ENCODE results near the gene UTS2B.

The UTS2B gene, protein sequence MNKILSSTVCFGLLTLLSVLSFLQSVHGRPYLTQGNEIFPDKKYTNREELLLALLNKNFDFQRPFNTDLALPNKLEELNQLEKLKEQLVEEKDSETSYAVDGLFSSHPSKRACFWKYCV

DNA sequence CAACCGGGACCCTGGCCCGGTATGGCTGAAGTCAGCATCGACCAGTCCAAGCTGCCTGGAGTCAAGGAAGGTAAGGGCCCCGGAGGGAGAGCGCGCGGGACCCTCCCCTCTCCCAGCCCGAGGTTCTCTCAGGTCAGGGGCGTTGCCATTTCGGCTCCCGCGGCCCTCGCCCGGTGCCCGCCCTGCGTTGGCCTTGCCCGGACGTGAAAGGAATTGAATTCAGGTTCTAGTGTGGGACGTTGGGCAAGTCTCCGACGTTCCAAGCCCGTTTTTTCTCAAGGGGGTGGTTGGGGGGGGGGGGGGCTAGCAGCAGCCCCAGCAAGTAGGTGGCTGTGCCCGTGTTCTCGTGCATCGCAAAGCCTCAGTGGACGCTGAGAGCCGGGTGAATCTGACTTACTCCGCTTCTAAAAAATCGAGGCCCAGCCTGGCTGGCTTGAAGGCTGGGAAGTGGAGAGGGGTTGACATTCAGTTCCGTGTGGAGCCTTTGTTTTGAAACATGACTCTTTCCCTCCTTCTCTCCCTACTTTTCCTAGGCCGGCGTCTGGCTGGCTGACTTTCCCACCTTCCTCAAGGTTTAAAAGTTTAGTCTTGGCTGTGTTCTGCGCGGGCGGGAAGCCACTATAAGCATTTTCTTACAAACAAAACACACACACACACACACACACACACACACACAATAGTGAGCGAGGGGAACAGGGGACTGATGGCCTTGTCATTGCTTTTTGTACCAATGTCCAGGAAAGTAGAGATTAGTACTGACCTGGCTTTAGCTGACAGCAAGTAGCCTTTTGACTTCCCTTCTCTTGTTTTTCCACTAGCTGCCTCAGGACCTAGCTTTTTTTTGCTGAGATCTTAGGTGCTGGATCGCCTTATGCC lies at the start of gene UTS2B:
UTS2B (minus strand) TSS at position 873 of the 876 bp plus-strand sequence. CDS start 48,337 bp downstream, outside the sequence.
- H3K4me3 Mint-ChIP-seq, result peak within 1 kb of the TSS; percentile 76
- H3K27me3 Mint-ChIP-seq, result peaks cover 34% of the 10 kb centered on the region
- peaks cover 40% of the 10 kb centered on the region for H3K4me1 Mint-ChIP-seq (ENCODE audit: low read depth)
- no peaks in the 10 kb centered on the region for H3K36me3 Mint-ChIP-seq (ENCODE audit: low read depth)
- peak within 1 kb of the TSS; percentile 74 for H3K27ac Mint-ChIP-seq
- H3K9me3 Mint-ChIP-seq, result peaks cover 4% of the 10 kb centered on the region

- Mint-ChIP-seq H3K4me1 (ENCODE audit: low read depth) (peaks cover 5% of the 10 kb centered on the region), H3K36me3 (ENCODE audit: low read depth) (no peaks in the 10 kb centered on the region), H3K9me3 (no peaks in the 10 kb centered on the region), H3K27me3 (no peaks in the 10 kb centered on the region), H3K27ac (no peak overlapping the region), H3K4me3 (no peak overlapping the region)
These were observed 49.7 kb upstream of the UTS2B start for GRCh38 chr3:191380001-191380400.

DNA sequence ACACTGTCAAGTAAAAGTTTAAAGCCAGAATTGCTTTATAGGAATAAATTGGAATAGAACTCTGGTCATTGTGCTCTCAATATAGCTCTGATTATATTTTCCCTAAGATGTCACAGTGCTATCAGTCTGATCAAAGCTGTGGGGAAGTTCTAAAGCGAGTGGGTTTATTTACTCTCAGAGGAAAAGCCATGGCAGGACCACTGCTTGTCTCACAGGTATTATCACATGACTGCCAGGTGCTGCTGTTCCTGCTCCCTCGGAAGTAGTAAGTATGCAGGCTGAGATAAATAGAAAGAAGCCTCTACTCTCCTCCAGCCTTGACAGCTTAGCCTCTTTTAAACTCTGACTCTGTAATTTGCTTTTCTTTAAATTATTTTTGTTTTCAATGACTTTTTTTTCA lies 49.1 kb upstream of the UTS2B start:
- Mint-ChIP-seq H3K9me3 (no peaks in the 10 kb centered on the region), H3K4me3 (no peak overlapping the region), H3K4me1 (ENCODE audit: low read depth) (peaks cover 5% of the 10 kb centered on the region), H3K27me3 (no peaks in the 10 kb centered on the region), H3K36me3 (ENCODE audit: low read depth) (no peaks in the 10 kb centered on the region), H3K27ac (no peak overlapping the region)

- Mint-ChIP-seq H3K27me3 (no peaks in the 10 kb centered on the region), H3K27ac (no peak overlapping the region), H3K9me3 (no peaks in the 10 kb centered on the region), H3K4me3 (no peak overlapping the region), H3K4me1 (ENCODE audit: low read depth) (peaks cover 5% of the 10 kb centered on the region), H3K36me3 (ENCODE audit: low read depth) (no peaks in the 10 kb centered on the region)
These were observed 48.0 kb upstream of the UTS2B start for GRCh38 chr3:191378142-191378812.

- Mint-ChIP-seq H3K9me3 (no peaks in the 10 kb centered on the region), H3K4me1 (ENCODE audit: low read depth) (peaks cover 11% of the 10 kb centered on the region), H3K27me3 (no peaks in the 10 kb centered on the region), H3K36me3 (ENCODE audit: low read depth) (no peaks in the 10 kb centered on the region), H3K4me3 (no peak overlapping the region), H3K27ac (no peak overlapping the region)
These were observed 46.3 kb upstream of the UTS2B start for GRCh38 chr3:191376516-191377141.

- no peaks in the 10 kb centered on the region for H3K9me3 Mint-ChIP-seq
- no peak overlapping the region for H3K4me3 Mint-ChIP-seq
- no peak overlapping the region for H3K27ac Mint-ChIP-seq
- H3K4me1 Mint-ChIP-seq (ENCODE audit: low read depth), result peaks cover 11% of the 10 kb centered on the region
- no peaks in the 10 kb centered on the region for H3K27me3 Mint-ChIP-seq
- peaks cover 5% of the 10 kb centered on the region for H3K36me3 Mint-ChIP-seq (ENCODE audit: low read depth)
These were observed 43.0 kb upstream of the UTS2B start for GRCh38 chr3:191373327-191373726.

GRCh38 chr3:191372122-191372521 lies 41.8 kb upstream of the UTS2B start:
- H3K4me1 Mint-ChIP-seq (ENCODE audit: low read depth), result peaks cover 7% of the 10 kb centered on the region
- H3K4me3 Mint-ChIP-seq, result no peak overlapping the region
- H3K9me3 Mint-ChIP-seq, result no peaks in the 10 kb centered on the region
- no peaks in the 10 kb centered on the region for H3K27me3 Mint-ChIP-seq
- H3K27ac Mint-ChIP-seq, result no peak overlapping the region
- H3K36me3 Mint-ChIP-seq (ENCODE audit: low read depth), result peaks cover 5% of the 10 kb centered on the region

DNA sequence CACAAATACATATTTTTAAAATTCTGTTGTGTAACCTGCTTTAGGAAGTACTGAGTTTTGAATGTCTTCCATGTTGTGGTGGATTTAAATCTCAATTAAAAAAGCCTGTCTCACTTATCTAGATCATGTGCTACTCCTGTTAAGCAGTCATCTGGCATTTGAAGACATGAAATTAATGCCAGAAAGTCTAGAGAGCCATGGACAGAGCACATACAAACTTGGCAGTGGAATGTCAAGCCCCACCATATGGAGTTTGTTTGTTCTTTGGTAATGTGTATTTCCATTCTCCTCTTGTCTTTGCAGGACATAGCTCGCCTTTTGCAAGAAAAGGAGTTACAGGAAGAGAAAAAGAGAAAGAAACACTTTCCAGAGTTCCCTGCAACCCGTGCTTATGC lies 39.3 kb upstream of the UTS2B start:
- Mint-ChIP-seq H3K4me1 (ENCODE audit: low read depth) (peaks cover 7% of the 10 kb centered on the region), H3K27ac (no peak overlapping the region), H3K36me3 (ENCODE audit: low read depth) (peaks cover 8% of the 10 kb centered on the region), H3K27me3 (no peaks in the 10 kb centered on the region), H3K4me3 (no peak overlapping the region), H3K9me3 (no peaks in the 10 kb centered on the region)

- Mint-ChIP-seq H3K9me3 (no peaks in the 10 kb centered on the region), H3K27ac (no peak overlapping the region), H3K4me3 (no peak overlapping the region), H3K27me3 (no peaks in the 10 kb centered on the region), H3K4me1 (ENCODE audit: low read depth) (peaks cover 7% of the 10 kb centered on the region), H3K36me3 (ENCODE audit: low read depth) (peaks cover 9% of the 10 kb centered on the region)
These were observed 38.7 kb upstream of the UTS2B start for GRCh38 chr3:191368755-191369615.

- Mint-ChIP-seq H3K36me3 (ENCODE audit: low read depth) (peaks cover 9% of the 10 kb centered on the region), H3K9me3 (no peaks in the 10 kb centered on the region), H3K4me1 (ENCODE audit: low read depth) (peaks cover 1% of the 10 kb centered on the region), H3K27ac (no peak overlapping the region), H3K27me3 (no peaks in the 10 kb centered on the region), H3K4me3 (no peak overlapping the region)
These were observed 36.3 kb upstream of the UTS2B start for GRCh38 chr3:191366675-191367074.

GRCh38 chr3:191363221-191363620 lies 32.9 kb upstream of the UTS2B start:
- Mint-ChIP-seq H3K27ac (no peak overlapping the region), H3K36me3 (ENCODE audit: low read depth) (peaks cover 4% of the 10 kb centered on the region), H3K27me3 (no peaks in the 10 kb centered on the region), H3K4me3 (no peak overlapping the region), H3K4me1 (ENCODE audit: low read depth) (peaks cover 7% of the 10 kb centered on the region), H3K9me3 (no peaks in the 10 kb centered on the region)

DNA sequence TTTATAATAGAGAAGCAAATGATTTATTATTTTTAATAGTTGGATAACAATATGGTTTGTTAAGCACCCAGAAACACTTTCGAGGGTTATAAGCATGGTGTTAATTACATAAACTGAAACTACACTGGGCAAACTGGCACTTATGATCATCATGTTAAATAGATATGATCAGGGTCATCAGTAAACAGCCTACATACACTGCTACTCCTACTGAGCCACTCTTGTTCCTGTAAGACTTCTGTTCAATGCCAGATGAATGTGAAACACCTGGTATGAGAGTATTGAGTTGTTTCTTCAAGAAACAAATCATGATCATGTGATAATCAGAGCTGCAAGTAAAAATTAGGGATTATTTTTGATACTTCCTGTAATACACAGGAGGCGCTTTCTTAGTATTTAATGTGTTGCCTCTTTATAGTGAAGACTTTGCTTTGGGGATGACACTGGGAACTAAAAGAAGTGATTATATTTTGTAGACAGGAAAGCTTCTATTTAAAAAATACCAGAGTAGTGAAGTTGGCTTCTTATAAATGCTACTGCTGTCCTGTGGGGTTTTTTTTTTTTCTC lies 32.3 kb upstream of the UTS2B start:
- Mint-ChIP-seq H3K4me3 (no peak overlapping the region), H3K36me3 (ENCODE audit: low read depth) (peaks cover 4% of the 10 kb centered on the region), H3K27me3 (no peaks in the 10 kb centered on the region), H3K27ac (no peak overlapping the region), H3K4me1 (ENCODE audit: low read depth) (peaks cover 7% of the 10 kb centered on the region), H3K9me3 (no peaks in the 10 kb centered on the region)

GRCh38 chr3:191362037-191362436 lies 31.7 kb upstream of the UTS2B start:
- Mint-ChIP-seq H3K9me3 (no peaks in the 10 kb centered on the region), H3K4me1 (ENCODE audit: low read depth) (peaks cover 7% of the 10 kb centered on the region), H3K27ac (no peak overlapping the region), H3K4me3 (no peak overlapping the region), H3K36me3 (ENCODE audit: low read depth) (peaks cover 4% of the 10 kb centered on the region), H3K27me3 (no peaks in the 10 kb centered on the region)

- Mint-ChIP-seq H3K4me1 (ENCODE audit: low read depth) (peaks cover 7% of the 10 kb centered on the region), H3K9me3 (no peaks in the 10 kb centered on the region), H3K27me3 (no peaks in the 10 kb centered on the region), H3K4me3 (no peak overlapping the region), H3K36me3 (ENCODE audit: low read depth) (peaks cover 4% of the 10 kb centered on the region), H3K27ac (no peak overlapping the region)
These were observed 31.1 kb upstream of the UTS2B start for GRCh38 chr3:191361456-191361855.

Data from stimulated activated naive CD8-positive, alpha-beta T cell treated with anti-CD3 and anti-CD28 coated beads, Interleukin-15, Interleukin-2, amounts not matched to agents 100 ng/mL and 50 ng/mL, for 24 hours (primary cell).